ENCODE measurements around the gene AP1S3.

- TF ChIP-seq MAFK (IDR thresholded peaks at IDR 0.05; ENCODE audit: partially characterized antibody) (no peak), EP300 (IDR thresholded peaks at IDR 0.05) (no peak), CTCF (IDR thresholded peaks at IDR 0.05) (no peak), POLR2A (IDR thresholded peaks at IDR 0.05; ENCODE audit: low read length) (no peak), JUNB (IDR thresholded peaks at IDR 0.05) (no peak), GATA3 (IDR thresholded peaks at IDR 0.05; ENCODE audit: borderline replicate concordance) (no peak)
Observed at GRCh38 chr2:223767341-223767740, 70.0 kb downstream of the AP1S3 start.
